Midbrain (tissue), 1 donor: ENCODE measurements around the gene CAPN13.
"Not testable (repeated sequence)": the region's sequence is repeated elsewhere in the genome, so short reads cannot be mapped to it uniquely, and the experiment has no call there.

Source experiments
- DNase-seq: peaks from one replicate; lab custom pipeline; 2025; lab: John Stamatoyannopoulos, UW

CAPN13 gene

GRCh38 chr2:30705711-30706533, 101.3 kb downstream of the CAPN13 start:
- DNase-seq, result no peak

GRCh38 chr2:30705056-30705455, 102.2 kb downstream of the CAPN13 start:
- DNase-seq, result no peak

DNA sequence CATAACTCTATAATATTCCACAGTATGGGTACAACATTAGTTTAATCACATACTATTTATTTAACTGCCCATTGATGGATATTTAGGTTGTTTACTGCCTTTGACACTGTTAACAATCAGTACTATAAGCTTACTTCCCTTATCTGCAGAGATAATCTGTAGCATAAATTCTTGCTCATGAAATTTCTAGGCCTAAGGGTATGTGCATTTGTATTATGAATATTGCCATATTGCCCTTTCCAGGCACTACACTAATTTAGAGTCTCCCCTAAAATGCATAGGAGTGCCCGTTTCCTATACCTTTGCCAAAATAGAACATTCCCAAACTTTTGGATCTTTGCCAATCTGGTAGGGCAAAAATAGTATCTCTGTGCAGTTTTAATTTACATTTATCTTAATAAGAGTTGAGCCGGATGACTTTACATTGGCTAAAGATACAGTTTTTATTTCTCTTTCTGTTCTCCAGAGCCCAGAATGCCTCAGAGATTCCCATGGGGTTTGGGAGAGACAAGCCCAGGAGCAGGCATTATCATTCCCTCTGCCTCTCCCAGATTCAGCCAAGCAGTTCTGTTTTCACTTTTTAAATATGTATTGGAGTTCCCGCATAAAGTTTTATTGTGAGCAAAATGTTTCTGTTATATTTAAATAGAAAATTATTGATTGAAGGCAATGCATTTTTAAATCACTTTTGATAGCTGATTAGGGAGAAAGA, 102.8 kb downstream of the CAPN13 start:
- DNase-seq, result no peak

DNA sequence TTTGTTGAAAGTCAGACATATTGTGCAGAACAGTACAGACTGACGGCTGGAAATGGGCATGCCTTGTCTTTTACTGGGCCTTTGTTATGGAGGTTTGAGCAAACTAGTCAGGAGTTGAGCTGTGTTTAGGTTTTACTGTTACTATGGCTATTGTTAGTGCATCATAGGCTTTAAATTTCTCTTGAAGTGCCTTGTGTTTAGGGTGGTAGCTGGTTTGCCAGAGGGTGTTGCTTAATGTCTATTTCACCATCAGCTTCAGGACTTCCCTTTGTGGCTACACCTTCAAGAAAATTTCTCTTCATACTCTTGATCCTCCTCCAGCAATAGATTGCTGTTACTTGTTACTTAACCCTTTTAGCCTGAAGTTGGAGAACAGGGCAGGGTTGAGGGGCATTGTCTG, 104.6 kb downstream of the CAPN13 start:
- no peak for DNase-seq

GRCh38 chr2:30701782-30702181, 105.5 kb downstream of the CAPN13 start:
- no peak for DNase-seq

DNA sequence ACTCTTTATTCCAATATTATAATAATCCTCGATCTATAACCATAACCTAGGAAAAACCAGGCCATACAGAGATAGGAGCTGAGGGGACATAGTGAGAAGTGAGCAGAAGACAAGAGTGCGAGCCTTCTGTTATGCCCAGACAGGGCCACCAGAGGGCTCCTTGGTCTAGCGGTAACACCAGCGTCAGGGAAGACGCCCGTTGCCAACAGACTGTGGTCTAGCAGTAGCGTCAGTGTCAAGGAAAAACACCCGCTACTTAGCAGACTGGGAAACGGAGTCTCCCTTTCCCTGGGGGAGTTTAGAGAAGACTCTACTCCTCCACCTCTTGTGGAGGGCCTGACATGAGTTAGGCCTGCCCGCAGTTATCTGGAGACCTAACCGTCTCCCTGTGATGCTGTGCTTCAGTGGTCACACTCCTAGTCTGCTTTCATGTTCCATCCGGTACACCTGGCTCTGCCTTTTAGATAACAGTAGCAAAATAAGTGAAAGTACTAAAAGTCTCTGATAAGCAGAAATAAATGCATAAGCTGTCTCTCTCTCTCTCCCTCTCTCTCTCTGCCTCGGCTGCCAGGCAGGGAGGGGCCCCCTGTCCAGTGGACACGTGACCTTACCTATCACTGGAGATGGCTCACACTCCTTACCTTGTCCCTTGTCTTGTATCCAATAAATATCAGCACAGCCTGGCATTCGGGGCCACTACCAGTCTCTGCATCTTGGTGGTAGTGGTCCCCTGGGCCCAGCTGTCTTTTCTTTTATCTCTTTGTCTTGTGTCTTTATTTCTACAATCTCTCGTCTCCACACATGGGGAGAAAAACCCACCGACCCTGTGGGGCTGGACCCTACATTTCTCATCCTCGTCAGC, 109.8 kb downstream of the CAPN13 start:
- DNase-seq, result not testable (repeated sequence)

- no peak for DNase-seq
Measured at GRCh38 chr2:30695749-30696148, 111.5 kb downstream of the CAPN13 start.

DNA sequence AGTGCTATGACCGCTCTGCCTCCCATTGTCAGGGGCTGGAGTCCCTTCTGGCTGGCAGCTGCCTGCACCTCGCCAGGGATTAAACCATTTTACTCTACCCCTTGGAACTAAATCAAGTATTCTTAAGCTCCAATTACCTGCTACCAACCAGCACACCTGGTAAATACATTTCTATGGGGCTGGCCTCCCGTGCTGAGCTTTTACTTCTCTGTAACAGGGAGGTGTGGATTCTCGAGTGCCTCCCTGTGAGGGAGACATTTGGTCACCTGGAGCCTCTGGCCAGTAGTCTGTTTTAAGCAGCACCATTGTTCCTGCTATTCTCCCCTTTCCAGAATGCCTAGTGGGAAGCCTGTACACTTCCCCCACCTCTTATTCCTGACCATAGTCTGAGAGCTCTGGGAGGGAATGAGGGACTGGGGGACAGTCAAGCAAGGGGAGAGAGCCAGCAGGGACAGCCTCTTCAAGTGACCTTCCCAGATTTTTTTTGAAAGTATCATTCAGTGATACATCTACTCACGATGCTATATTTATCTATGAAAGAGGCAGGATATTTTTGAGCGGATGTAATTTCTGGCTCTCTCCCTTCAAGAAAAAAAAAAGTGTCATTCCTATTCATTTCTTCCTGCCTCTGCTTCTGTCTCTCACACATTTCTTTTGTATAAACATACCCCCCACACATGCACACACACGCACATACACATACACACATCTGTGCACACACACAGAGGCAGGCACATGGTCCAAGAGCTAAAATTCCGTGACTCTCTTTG, 112.8 kb downstream of the CAPN13 start:
- no peak for DNase-seq

DNA sequence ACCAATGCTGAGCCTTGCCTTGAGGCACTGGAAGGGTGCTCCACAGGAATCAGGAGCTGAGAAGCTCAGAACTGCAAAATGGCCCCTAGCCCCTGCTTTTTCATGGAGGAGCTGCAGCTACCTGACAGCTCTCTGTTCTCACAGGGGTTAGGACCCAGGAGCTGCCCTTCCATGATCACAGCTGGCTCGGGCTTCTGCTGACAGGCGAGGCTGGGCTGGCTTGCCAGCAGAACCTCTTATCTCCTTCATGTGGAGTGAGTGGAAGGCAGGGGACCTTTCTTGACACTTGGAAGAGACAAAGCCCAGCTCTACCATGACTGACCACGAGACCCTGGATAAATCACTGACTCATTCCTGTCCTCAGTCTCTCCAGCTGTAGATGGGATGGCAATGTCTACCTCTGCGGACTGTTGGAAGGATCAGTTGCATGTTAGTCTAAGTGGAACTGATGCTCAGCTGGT, 113.4 kb downstream of the CAPN13 start:
- no peak for DNase-seq

DNA sequence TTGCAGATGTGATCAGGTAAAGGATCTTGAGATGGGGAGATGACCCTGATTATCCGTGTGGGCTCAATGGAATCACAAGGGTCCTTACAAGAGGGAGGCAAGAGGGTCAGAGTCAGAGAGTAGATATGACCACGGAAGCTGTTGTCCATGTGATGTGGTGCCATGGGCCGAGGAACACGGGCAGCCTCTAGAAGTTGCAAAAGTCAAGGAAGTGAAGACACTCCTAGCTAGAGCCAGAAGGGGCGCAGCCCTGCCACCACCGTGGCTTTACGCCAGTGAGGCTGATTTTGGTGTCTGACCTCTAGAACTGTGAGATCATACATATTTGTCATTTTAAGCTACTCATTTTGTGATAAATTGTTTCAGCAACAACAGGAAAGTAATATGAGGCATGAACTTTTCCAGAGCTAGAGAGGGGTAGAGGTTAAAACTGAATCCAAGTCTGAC, 114.4 kb downstream of the CAPN13 start:
- DNase-seq, result no peak

DNA sequence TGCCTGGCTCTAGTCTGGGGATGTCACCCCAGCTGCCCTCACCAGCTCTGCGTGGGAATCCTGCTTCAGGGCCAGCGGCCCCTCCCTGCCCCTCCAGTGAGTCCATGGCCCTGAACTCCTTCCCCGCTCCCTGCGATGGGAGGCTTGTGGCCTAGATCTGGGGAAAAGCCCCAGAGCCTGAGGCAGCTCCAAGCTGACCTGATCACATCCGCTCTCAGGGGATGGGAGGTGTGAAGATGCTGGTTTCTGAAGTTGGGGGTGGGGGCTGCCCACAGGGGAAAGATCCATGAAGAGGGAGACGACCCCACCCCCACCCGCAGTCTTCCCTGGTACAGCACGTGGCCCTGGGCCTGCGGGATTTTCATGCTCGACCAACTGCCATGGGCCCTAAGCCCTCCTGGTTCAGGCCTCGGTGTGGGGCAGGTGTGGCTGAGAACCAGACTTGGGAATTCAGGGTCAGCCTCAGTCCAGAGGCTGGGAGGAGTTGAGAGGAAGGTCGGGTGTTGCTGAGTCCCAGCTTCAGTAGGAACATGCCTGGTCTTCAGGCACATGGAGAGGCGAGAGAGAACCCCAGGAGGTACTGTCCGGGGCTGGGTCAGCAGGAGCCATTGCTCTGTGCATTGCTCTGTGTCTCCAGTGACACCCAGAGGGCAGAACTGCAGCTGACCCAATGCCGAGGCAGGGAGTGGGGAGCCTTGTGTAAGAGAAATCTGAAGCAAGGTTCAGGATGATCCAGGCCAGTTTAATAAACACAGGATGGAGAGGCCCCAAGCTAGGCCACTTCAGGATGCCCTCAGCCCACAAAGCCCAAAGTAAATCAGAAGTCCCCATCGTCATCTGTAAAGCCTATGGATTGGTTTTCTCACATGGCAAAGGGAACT, 115.1 kb downstream of the CAPN13 start:
- no peak for DNase-seq

- no peak for DNase-seq
Measured at GRCh38 chr2:30691091-30691947, 115.9 kb downstream of the CAPN13 start.

- DNase-seq, result no peak
Measured at GRCh38 chr2:30690126-30690561, 117.1 kb downstream of the CAPN13 start.

DNA sequence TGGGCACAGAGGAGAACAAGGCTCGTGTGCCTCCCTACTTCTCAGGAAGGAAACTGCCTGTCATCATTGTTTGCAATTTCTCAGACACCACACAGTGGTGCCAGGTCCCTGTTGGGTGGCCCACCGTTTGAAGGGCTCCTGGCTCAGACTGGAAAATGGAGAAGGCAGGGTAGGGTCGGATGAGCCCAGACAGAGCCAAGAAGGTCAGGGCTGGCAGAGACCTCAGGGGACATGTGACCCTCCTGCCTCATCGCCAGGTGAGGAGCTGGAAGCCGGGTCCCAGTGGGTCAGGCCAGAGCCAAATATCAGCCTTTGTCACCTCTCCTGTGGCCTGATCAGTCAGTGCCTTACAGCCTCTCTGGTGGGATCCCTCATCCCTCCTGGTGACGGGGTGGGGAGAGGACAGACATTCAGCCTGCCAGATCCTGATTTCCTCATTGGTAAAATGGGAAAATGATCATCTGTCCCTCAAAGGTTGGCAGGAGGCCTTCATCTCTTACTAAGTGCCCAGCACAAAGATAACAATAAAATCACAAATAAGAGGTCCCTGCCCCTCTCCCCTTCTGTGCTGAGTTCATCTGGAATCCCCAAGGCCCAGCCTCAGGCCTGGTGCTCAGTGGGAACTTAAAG, 117.6 kb downstream of the CAPN13 start:
- no peak for DNase-seq

GRCh38 chr2:30688956-30689401, 118.3 kb downstream of the CAPN13 start:
- DNase-seq, result no peak

DNA sequence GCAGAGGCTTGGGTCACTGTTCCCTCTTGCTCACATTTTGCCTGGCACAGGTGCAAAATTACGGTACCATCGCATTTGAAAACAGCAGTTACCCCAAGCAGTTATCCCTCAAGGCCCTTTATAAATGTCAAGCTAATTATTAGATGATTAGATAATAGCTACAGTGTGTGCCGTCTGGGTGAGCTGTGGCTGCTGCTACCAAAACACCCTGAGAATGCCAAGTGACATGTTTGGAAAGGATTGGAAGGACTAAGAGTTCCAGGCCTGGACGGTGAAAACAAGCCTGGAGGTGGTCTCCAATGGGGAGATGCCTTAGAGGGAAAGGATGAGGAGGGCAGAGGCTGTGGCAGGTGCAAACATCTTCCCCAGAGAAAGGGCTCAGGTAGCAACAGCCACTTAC, 120.6 kb downstream of the CAPN13 start:
- DNase-seq, result no peak

- no peak for DNase-seq
Measured at GRCh38 chr2:30686000-30686399, 121.2 kb downstream of the CAPN13 start.

DNA sequence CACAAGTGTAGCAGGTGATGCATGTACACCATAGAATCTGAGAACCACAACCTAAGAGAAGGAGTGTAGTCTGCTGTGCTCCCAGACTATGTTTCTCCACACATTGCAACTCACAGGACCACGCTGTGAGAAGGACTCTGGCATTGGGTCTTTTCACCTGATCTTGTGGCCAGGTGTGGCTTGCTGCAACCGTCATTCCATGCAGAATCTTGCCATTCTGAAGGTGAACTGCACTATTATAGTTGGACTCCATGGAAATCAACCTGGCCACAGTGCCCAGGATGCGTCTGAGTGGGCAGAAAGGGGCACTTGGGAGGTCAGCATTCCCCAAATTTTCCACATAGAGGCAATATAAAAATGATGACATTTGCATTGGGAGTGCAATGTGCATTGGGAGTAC, 122.2 kb downstream of the CAPN13 start:
- no peak for DNase-seq

- DNase-seq, result no peak
Measured at GRCh38 chr2:30684516-30684915, 122.7 kb downstream of the CAPN13 start.
